Upper lobe of right lung (tissue), 1 donor: ENCODE results near the gene HOXB9. TPM values are rescaled to one million over a fixed set of nuclear protein-coding genes. Genes with fewer than 3 reads are reported as not detected.

Experiments
- ATAC-seq: fragments of 200-7000 bp; cut with Tn5 transposase; one replicate; pipeline ENCODE4 v1.9.1; 2020; ENCODE audit warnings: mild to moderate bottlenecking, moderate library complexity
- DNase-seq: peaks from one replicate; pipeline ENCODE4 v3.0.0-alpha.2; 2020
- H3K27ac ChIP-seq: fragments of 200-600 bp; one replicate; pipeline ENCODE4 v1.8.0; 2022
- H3K27me3 ChIP-seq: fragments of 200-600 bp; one replicate; pipeline ENCODE4 v1.8.0; 2022; ENCODE audit warnings: mild to moderate bottlenecking
- H3K36me3 ChIP-seq: fragments of 200-600 bp; one replicate; pipeline ENCODE4 v1.8.0; 2022
- H3K4me1 ChIP-seq: fragments of 200-600 bp; one replicate; pipeline ENCODE4 v1.8.0; 2022
- H3K4me3 ChIP-seq: fragments of 200-600 bp; one replicate; pipeline ENCODE4 v1.8.0; 2022; ENCODE audit warnings: mild to moderate bottlenecking
- H3K9me3 ChIP-seq: fragments of 200-600 bp; one replicate; pipeline ENCODE4 v1.8.0; 2022
- CTCF ChIP-seq: fragments of 200-600 bp; IDR thresholded peaks from one replicate; pipeline ENCODE4 v1.8.0; 2022; ENCODE audit warnings: antibody characterized with exemption
- intact Hi-C: fragments of 100-400 bp; cut with DNase I; formaldehyde crosslinking; loops from one replicate; pipeline ENCODE4 v1.11.0; 2022
- microRNA-seq: library from miRNA; unstranded; fragments of <30 nt; microRNA quantifications from one replicate; pipeline ENCODE4 v1.2.0, GENCODE V29; 2020; ENCODE audit warnings: borderline microRNAs expressed
- total RNA-seq: library from RNA; stranded (reverse); fragmentation: NEBNext Ultra II Directional; extraction: Animal tissue kit (Norgen Biotek cat#: 25700); gene quantifications from one replicate; pipeline ENCODE4 v1.2.1, GENCODE V29; 2021
- donor health status: DM: no; HTN: yes; CAD: no; lungs with severe emphysema.

HOXB9 gene
- total RNA-seq, 1 donor from 2014 or later = not detected

GRCh38 chr17:48575673-48576478 lies 50.3 kb downstream of the HOXB9 start:
- TF ChIP-seq CTCF = no peak
- Histone ChIP-seq H3K9me3 (no peaks in the 10 kb centered on the region), H3K27ac (peak overlapping the region; percentile 83), H3K4me1 (peaks cover 7% of the 10 kb centered on the region), H3K36me3 (no peaks in the 10 kb centered on the region), H3K4me3 (peak overlapping the region; percentile 59), H3K27me3 (peaks cover 74% of the 10 kb centered on the region)
- DNase-seq (no peak), ATAC-seq (peak; percentile 24)
- intact Hi-C loops = no loop called here

- no peaks in the 10 kb centered on the region for H3K36me3 ChIP-seq
- peak overlapping the region; percentile 83 for H3K27ac ChIP-seq
- H3K4me1 ChIP-seq = peaks cover 7% of the 10 kb centered on the region
- ATAC-seq (no peak), DNase-seq (no peak)
- intact Hi-C loops = no loop called here
- no peak for TF ChIP-seq CTCF
- H3K4me3 ChIP-seq = peak overlapping the region; percentile 59
- H3K9me3 ChIP-seq = no peaks in the 10 kb centered on the region
- H3K27me3 ChIP-seq = peaks cover 72% of the 10 kb centered on the region
Observed at GRCh38 chr17:48575066-48575582, 51.0 kb downstream of the HOXB9 start.

GRCh38 chr17:48574505-48575065 lies 51.6 kb downstream of the HOXB9 start:
- ATAC-seq (no peak), DNase-seq (no peak)
- H3K4me1 ChIP-seq = peaks cover 7% of the 10 kb centered on the region
- H3K27ac ChIP-seq = peak overlapping the region; percentile 83
- no peak for TF ChIP-seq CTCF
- H3K4me3 ChIP-seq = peak overlapping the region; percentile 59
- intact Hi-C loops = no loop called here
- H3K9me3 ChIP-seq = no peaks in the 10 kb centered on the region
- no peaks in the 10 kb centered on the region for H3K36me3 ChIP-seq
- peaks cover 72% of the 10 kb centered on the region for H3K27me3 ChIP-seq

- Histone ChIP-seq H3K27me3 (peaks cover 79% of the 10 kb centered on the region), H3K4me1 (peaks cover 18% of the 10 kb centered on the region), H3K36me3 (no peaks in the 10 kb centered on the region), H3K4me3 (peak overlapping the region; percentile 59), H3K27ac (peak overlapping the region; percentile 83), H3K9me3 (no peaks in the 10 kb centered on the region)
- ATAC-seq (no peak), DNase-seq (no peak)
- TF ChIP-seq CTCF = no peak
- intact Hi-C loops = no loop called here
Observed at GRCh38 chr17:48571826-48572417, 54.2 kb downstream of the HOXB9 start.

Small RNAs within 50 kb of the gene (microRNA-seq; reads per million reads assigned to microRNA genes)
- not detected for gene MIR196A1

Other genes with a start within 250 kb of the HOXB9 start
- gene SKAP1, start 196.1 kb downstream of the HOXB9 start, total RNA-seq = 5.1 TPM
- gene HOXB1, start 95.3 kb downstream of the HOXB9 start, total RNA-seq = not detected
- 11.0 TPM for gene HOXB2, start 81.2 kb downstream of the HOXB9 start, total RNA-seq
- 4.9 TPM for gene HOXB4, start 48.0 kb downstream of the HOXB9 start, total RNA-seq
- 13.3 TPM for gene HOXB3, start 36.1 kb downstream of the HOXB9 start, total RNA-seq
- gene HOXB5, start 32.6 kb downstream of the HOXB9 start, total RNA-seq = 4.4 TPM
- gene HOXB6, start 21.4 kb downstream of the HOXB9 start, total RNA-seq = 4.9 TPM
- 1.2 TPM for gene HOXB7, start 15.3 kb downstream of the HOXB9 start, total RNA-seq
- gene HOXB8, start 11.1 kb downstream of the HOXB9 start, total RNA-seq = 1.0 TPM
- not detected for gene PRAC1, start 96.2 kb upstream of the HOXB9 start, total RNA-seq
- gene PRAC2, start 96.8 kb upstream of the HOXB9 start, total RNA-seq = not detected
- gene HOXB13, start 102.4 kb upstream of the HOXB9 start, total RNA-seq = not detected
- gene TTLL6, start 190.9 kb upstream of the HOXB9 start, total RNA-seq = 0.20 TPM
- 181 TPM for gene CALCOCO2, start 204.7 kb upstream of the HOXB9 start, total RNA-seq